Measurements from ENCODE around the gene LPIN2.
"Not testable (repeated sequence)": the region's sequence is repeated elsewhere in the genome, so short reads cannot be mapped to it uniquely, and the experiment has no call there.

Gene LPIN2

GRCh38 chr18:3029215-3029952 lies 16.4 kb upstream of the LPIN2 start:
- no peak for TF ChIP-seq CTCF (IDR thresholded peaks at IDR 0.05; ENCODE audit: borderline replicate concordance, insufficient read depth, low read depth, low read length)
- H3K4me3 ChIP-seq (ENCODE audit: low read depth, low read length), result no peak overlapping the region

GRCh38 chr18:3028115-3028514 lies 15.2 kb upstream of the LPIN2 start:
- H3K4me3 ChIP-seq (ENCODE audit: low read depth, low read length), result not testable (repeated sequence)

GRCh38 chr18:3027370-3027891 lies 14.5 kb upstream of the LPIN2 start:
- TF ChIP-seq CTCF (IDR thresholded peaks at IDR 0.05; ENCODE audit: borderline replicate concordance, insufficient read depth, low read depth, low read length), result no peak
- no peak overlapping the region for H3K4me3 ChIP-seq (ENCODE audit: low read depth, low read length)

- no peak for TF ChIP-seq CTCF (IDR thresholded peaks at IDR 0.05; ENCODE audit: borderline replicate concordance, insufficient read depth, low read depth, low read length)
- no peak overlapping the region for H3K4me3 ChIP-seq (ENCODE audit: low read depth, low read length)
Observed at GRCh38 chr18:3025544-3025943, 12.6 kb upstream of the LPIN2 start.

- not testable (repeated sequence) for H3K4me3 ChIP-seq (ENCODE audit: low read depth, low read length)
Observed at GRCh38 chr18:3023603-3024002, 10.7 kb upstream of the LPIN2 start.

GRCh38 chr18:3016585-3017297 lies 3.8 kb upstream of the LPIN2 start:
- no peak for TF ChIP-seq CTCF (IDR thresholded peaks at IDR 0.05; ENCODE audit: borderline replicate concordance, insufficient read depth, low read depth, low read length)
- H3K4me3 ChIP-seq (ENCODE audit: low read depth, low read length), result no peak overlapping the region

GRCh38 chr18:3015851-3016250 lies 2.9 kb upstream of the LPIN2 start:
- no peak for TF ChIP-seq CTCF (IDR thresholded peaks at IDR 0.05; ENCODE audit: borderline replicate concordance, insufficient read depth, low read depth, low read length)
- H3K4me3 ChIP-seq (ENCODE audit: low read depth, low read length), result no peak overlapping the region

GRCh38 chr18:3015204-3015592 lies 2.3 kb upstream of the LPIN2 start:
- TF ChIP-seq CTCF (IDR thresholded peaks at IDR 0.05; ENCODE audit: borderline replicate concordance, insufficient read depth, low read depth, low read length), result no peak

More at GRCh38 chr18:3015204-3015592, 2.3 kb upstream of the LPIN2 start:
- H3K4me3 ChIP-seq (ENCODE audit: low read depth, low read length), result no peak overlapping the region

All from GM12875 (cell line).